ENCODE data around the gene WDR37. TPM values are rescaled to one million over a fixed set of nuclear protein-coding genes. Genes with fewer than 3 reads are reported as not detected.

Gene WDR37
- total RNA-seq, 2 donors from 2014 or later: 11.9 to 22.8 TPM

- Histone ChIP-seq H3K27ac (no peak overlapping the region), H3K4me3 (no peak overlapping the region), H3K27me3 (replicated peaks; ENCODE audit: insufficient read depth) (no peaks in the 10 kb centered on the region), H3K4me1 (replicated peaks) (no peaks in the 10 kb centered on the region), H3K9me3 (no peaks in the 10 kb centered on the region), H3K36me3 (no peaks in the 10 kb centered on the region)
- intact Hi-C loops (cut with DNase I): no loop called here
- TF ChIP-seq POLR2AphosphoS5 (IDR thresholded peaks at IDR 0.05) (no peak), CTCF (IDR thresholded peaks at IDR 0.05) (no peak), POLR2A (IDR thresholded peaks at IDR 0.05) (no peak)
- WGBS: 64% methylated on average over 5 of the region's 5 CpGs
- no peak for DNase-seq (ENCODE audit: low spot score)
Observed at GRCh38 chr10:1163831-1164230, 107.6 kb downstream of the WDR37 start.

GRCh38 chr10:1166101-1166827 lies 110.1 kb downstream of the WDR37 start:
- H3K9me3 ChIP-seq: no peaks in the 10 kb centered on the region
- no peak for DNase-seq (ENCODE audit: low spot score)
- WGBS: 88% methylated on average over 15 of the region's 15 CpGs
- no peaks in the 10 kb centered on the region for H3K4me1 ChIP-seq (replicated peaks)
- no peaks in the 10 kb centered on the region for H3K27me3 ChIP-seq (replicated peaks; ENCODE audit: insufficient read depth)
- TF ChIP-seq POLR2AphosphoS5 (IDR thresholded peaks at IDR 0.05): no peak
- TF ChIP-seq CTCF (IDR thresholded peaks at IDR 0.05): no peak
- TF ChIP-seq POLR2A (IDR thresholded peaks at IDR 0.05): no peak
- intact Hi-C loops (cut with DNase I): no loop called here
- H3K4me3 ChIP-seq: no peak overlapping the region
- H3K36me3 ChIP-seq: no peaks in the 10 kb centered on the region
- H3K27ac ChIP-seq: no peak overlapping the region

GRCh38 chr10:1166828-1167275 lies 110.7 kb downstream of the WDR37 start:
- Histone ChIP-seq H3K9me3 (no peaks in the 10 kb centered on the region), H3K4me1 (replicated peaks) (no peaks in the 10 kb centered on the region), H3K27me3 (replicated peaks; ENCODE audit: insufficient read depth) (no peaks in the 10 kb centered on the region), H3K4me3 (no peak overlapping the region), H3K36me3 (no peaks in the 10 kb centered on the region), H3K27ac (no peak overlapping the region)
- intact Hi-C loops (cut with DNase I): no loop called here
- DNase-seq (ENCODE audit: low spot score): no peak
- 91% methylated on average over 9 of the region's 9 CpGs for WGBS
- TF ChIP-seq CTCF (IDR thresholded peaks at IDR 0.05) (no peak), POLR2AphosphoS5 (IDR thresholded peaks at IDR 0.05) (no peak), POLR2A (IDR thresholded peaks at IDR 0.05) (no peak)

GRCh38 chr10:1168763-1169162 lies 112.6 kb downstream of the WDR37 start:
- WGBS: 88% methylated on average over 13 of the region's 13 CpGs
- Histone ChIP-seq H3K27ac (no peak overlapping the region), H3K4me1 (replicated peaks) (no peaks in the 10 kb centered on the region), H3K9me3 (no peaks in the 10 kb centered on the region), H3K36me3 (no peaks in the 10 kb centered on the region), H3K27me3 (replicated peaks; ENCODE audit: insufficient read depth) (no peaks in the 10 kb centered on the region), H3K4me3 (no peak overlapping the region)
- no peak for DNase-seq (ENCODE audit: low spot score)
- intact Hi-C loops (cut with DNase I): no loop called here
- TF ChIP-seq POLR2A (IDR thresholded peaks at IDR 0.05) (no peak), POLR2AphosphoS5 (IDR thresholded peaks at IDR 0.05) (no peak), CTCF (IDR thresholded peaks at IDR 0.05) (no peak)

Measured in prostate gland (tissue), 2 donors.